ENCODE results near the gene RDH11.
"Not testable (repeated sequence)": the region's sequence is repeated elsewhere in the genome, so short reads cannot be mapped to it uniquely, and the experiment has no call there.

RDH11 gene

DNA sequence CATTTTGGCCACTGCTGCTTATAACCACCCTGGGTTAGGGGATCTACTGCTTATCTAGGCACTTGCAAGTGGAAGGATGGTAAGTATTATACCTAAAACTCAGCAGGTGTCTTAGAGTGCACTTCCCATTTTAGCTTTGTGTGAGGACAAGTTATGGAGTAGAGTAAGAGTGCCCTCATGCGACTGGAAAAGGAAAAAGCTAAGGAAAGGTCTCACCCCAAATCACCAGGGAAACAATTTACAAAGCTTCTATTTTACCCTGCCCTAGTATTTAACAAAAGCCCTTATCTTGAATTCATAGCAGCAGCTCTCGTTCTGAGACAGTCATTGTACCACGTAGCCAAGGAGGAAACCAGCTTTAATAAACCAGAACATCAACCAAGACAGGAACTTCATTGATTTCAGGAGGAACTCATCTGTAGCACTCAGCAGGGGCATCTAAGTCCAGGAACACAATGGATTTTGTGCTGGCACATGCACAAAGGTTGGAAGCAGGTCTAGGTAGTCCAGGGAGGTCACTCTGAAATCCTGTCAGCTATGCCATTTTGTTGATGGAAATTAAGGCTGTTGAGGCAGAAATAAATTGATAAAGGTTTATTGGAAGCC is 9.0 kb upstream of the RDH11 start:
- DNase-seq (ENCODE audit: low read depth in 2 of 2), result no peak

DNA sequence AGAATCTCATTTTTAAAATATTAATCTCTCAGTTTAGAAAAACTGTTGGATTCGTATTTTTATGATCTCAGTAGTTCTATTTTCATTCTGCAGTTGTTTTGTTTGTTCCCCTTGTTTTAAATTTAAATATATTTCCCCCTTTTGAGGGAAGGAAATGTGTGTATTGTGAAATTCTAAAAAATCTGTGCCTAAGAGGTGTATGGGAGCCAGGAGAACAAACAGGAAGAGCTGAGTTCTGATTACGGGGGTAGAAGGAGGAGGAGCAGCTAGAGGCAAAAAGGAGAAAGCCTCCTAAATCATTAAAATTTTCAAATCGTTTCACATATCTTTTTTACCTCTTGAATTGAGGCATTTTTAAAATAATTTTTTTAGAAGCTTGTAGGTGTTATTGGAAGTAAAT is 8.4 kb upstream of the RDH11 start:
- DNase-seq (ENCODE audit: low read depth in 2 of 2), result no peak

DNA sequence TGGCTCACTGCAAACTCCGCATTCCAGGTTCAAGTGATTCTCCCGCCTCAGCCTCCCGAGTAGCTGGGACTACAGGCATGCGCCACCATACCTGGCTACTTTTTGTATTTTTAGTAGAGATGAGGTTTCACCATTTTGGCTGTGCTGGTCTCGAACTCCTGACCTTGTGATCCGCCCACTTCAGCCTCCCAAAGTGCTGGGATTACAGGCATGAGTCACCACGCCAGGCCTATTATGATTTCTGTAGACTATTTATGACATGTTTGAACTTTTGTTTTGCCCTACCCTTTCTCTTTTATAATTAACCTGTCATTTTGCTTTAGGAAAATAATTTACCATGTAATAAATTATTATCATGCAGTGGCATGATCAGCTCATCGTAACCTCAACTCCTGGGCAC is 5.9 kb upstream of the RDH11 start, which contains the start of gene RDH12:
RDH12 (plus strand) TSS at position 395 of the 400 bp plus-strand sequence. CDS start 20,757 bp downstream, outside the sequence.
- not testable (repeated sequence) for DNase-seq (ENCODE audit: low read depth in 2 of 2)

DNA sequence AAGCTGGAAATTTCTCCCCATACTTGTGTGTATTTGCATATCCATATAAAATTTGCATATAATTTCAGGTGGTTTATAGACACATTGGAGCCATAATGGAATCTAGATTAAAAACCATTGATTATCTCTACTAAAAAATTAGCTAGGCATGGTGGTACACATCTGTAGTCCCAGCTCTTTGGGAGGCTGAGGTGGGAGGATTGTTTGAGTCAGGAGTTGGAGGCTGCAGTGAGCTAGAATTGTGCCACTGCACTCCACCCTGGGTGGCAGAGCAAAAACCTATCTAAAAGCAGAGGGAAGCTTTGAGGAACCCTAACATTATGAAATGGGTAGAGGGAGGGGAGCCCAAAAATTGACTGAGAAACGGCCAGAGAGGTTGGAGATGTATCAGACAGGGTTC is 2.6 kb upstream of the RDH11 start:
- DNase-seq (ENCODE audit: low read depth in 2 of 2), result no peak

DNA sequence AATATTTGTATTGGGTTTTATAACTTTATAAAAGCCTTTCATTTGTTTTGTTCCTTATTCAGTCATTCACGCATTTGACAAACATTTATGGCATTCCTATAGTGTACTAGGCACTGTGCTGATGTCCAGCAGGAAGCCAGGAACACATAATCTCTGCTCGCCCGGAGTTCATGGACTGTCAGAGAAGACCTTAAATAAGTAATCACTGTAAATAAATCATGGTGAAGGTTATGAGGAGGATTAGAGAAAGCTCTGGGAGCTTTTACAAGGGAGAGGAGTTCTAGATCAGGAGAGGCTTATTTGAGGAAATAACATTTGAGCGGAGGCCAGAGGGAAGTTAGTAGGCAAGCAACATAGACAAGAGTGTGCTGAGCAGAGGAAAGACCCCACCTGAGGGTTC is 1.4 kb upstream of the RDH11 start:
- no peak for DNase-seq (ENCODE audit: low read depth in 2 of 2)

DNA sequence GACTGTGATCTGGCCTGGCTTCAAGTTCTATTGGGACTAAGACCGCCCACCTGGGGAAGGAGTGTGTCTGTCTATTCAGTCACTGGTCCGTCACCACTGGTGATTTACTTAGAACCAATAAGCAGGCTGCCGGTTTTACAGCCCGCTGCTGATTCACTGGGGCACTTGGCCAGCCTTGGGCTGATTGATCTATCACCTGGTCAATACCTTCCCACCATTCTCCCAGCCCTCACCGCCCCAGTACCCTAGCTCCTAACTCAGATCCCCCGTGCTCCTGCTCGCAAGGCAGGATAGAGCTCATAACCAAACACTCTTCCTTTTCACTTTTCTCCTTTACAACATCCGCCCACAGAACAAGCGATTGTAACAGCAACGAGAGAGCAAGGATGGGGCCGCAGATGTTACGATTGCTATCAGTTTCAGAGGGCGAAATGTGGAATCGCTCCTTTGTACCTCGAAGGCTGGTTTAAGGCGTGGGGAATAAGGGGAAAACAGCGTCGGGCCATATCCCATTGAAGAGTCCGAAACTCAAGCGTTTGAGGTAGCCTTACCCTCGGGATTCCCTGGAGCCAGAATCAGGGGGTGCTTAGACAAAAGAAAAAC is 672 bp downstream of the RDH11 start:
- peak; percentile 24 to 45 for DNase-seq (ENCODE audit: low read depth in 2 of 2)

DNA sequence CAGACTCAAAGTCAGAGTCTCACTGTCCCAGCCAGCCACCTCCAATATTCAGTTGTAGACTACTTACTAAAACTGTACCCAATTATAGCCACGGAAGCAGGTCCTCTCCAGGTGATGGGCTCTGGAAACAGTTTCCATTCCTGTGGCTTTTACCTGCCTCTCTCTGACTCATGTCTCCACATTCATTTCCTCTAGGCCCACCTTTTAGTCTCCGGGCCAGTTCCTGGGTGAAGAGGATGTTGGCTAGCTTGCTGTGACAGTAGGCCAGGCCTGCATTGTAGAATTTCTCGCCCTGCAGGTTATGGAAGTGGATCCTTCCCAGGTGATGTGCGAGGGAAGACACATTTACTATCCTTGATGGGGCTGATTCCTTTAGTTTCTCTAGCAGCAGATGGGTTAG is 5.6 kb downstream of the RDH11 start:
- no peak for DNase-seq (ENCODE audit: low read depth in 2 of 2)

DNA sequence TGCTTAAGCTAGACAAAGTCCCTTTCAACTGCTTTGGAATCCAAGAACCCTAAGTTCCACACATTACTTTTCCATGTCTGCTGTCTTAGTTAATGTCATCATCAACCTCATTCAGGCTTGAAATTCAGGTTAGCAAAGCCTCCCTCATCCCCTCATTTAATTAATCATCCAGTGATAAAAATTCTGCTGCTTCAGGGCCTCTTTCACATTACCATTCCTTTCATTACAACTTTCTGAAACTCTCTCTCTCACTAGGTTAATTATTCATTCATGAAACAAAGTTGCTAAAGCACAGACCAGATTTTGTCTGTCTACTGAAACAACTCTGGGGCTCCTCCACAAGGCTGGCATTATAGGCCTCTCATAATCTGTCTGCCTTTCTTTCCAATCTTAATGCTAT is 11.7 kb downstream of the RDH11 start:
- DNase-seq (ENCODE audit: low read depth in 2 of 2), result no peak

DNA sequence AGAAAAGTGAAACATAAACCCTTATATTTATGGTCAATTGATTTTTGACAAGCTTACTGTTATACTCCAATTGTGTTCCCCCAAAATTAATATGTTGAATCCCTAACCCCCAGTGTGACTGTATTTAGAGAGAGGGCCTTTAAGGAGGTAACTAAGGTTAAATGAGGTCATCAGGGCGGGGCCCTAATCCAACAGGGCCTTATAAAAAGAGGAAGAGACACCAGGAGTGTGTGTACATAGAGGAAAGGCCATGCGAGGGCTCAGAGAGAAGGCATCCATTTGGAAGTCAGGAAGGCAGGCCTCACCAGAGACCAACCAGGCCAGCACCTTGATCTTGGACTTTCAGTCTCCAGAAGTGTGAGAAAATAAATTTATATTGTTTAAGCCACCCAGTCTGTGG is 14.6 kb downstream of the RDH11 start:
- no peak for DNase-seq (ENCODE audit: low read depth in 2 of 2)

DNA sequence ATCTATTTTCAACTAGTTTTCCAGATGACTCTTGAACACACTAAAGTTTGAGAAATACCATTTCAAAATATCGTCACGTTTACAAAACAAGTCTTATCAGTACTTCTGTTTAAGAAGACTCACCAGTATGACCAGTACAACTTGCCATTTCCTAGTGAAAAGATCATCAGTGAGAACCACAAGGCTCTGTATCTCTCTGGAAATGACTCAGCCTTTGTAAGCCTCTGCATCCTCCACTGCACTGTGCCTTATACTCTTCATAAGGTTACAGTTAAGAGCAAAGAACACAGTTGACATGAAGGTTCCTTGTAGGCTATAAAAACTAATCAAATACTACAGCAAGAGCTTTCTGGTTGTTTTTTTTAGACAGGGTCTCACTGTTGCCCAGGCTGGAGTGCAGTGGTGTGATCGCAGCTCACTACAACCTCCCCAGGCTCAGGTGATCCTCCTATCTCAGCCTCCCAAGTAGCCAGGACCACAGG is 15.4 kb downstream of the RDH11 start:
- DNase-seq (ENCODE audit: low read depth in 2 of 2), result no peak

DNA sequence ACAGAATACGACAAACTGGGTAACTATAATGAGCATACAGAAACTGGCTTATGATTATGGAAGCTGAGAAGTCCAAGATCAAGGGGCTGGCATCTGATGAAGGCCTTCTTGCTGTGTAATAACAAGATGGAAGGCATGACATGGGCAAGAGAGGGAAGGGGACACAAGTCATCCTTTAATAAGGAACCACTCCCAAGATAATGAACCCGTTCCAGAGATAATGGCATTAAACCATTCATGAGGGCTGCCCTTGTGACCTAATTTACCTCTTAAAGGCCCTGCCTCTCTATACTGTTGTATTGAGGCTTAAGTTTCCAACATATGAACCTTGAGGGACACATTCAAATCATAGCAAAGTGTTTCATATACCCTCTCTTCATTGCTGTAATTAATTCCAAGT is 16.6 kb downstream of the RDH11 start:
- DNase-seq (ENCODE audit: low read depth in 2 of 2), result no peak

DNA sequence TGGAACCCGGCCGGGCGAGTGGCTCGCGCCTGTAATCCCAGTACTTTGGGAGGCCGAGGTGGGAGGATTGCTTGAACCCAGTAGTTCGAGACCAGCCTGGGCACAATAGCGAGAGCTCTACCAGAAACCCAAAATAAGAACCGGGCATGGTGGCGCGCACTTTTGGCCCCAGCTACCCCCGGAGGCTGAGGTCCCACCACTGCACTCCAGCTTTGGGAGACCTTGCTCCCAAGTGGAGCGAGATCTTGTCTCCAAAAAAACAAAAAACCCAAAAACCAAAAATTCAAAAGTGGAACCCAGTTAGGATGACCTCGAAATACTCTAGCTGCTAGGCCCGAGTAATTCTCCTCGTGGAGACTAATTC is 20.4 kb downstream of the RDH11 start:
- DNase-seq (ENCODE audit: low read depth in 2 of 2), result no peak

DNA sequence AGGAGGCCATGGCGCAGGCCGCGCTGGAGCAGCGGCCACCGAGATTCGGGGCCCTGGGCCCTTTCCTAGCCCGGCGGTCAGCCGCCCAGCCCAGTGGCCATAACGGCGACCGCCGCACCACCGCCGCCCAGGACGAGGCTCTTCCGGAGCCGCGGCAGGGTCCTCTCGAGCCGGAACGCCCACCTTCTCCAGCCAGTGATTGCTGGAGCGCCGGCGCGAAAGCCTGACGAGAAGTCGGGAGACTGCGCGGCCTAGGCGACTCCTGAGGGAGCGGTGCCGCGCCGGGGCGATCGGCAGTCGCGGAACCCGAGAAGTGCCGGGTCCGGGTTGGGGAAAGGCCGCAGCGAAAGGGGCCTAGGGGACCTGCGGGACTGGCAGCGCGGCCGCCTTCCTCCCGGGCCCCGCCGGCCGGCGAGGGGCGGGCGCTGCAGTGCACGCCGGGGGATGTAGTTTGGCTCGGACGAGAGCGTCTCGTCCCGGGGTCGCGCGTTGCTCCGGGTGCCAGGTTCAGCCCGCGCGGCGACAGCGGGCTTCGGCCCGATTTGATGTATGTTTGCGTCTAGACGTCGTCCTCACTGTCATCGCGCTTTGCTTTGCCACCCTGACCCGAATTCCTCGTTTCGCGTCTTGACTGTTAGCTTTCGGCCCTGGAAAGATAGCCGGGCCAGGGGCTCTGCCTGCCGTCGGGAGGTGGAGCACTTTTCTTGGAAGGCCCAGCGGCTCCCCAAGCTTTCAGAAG is 20.9 kb downstream of the RDH11 start, which contains the start of gene VTI1B:
VTI1B (minus strand) TSS at position 153 of the 739 bp plus-strand sequence; CDS start at position 10, 143 bp downstream.
- DNase-seq (ENCODE audit: low read depth in 2 of 2), result peak; percentile 53 to 59

DNA sequence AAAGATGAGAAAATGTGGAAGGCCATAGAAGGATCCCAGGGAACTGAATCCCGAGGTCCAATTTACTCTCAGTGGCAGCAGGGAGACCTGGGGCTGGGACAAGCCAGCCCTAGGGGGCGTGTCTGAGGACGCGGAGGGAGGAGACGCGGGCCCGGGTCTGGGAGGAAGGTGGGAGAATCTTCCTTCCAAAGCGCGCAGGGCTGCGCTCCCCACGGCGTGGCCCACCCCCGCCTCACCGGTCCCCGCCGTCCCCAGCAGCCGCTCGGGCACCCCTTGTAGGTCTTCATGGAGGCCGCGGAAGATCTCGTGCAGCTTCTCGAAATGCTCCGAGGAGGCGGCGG is 21.5 kb downstream of the RDH11 start:
- peak; percentile 4 to 30 for DNase-seq (ENCODE audit: low read depth in 2 of 2)

DNA sequence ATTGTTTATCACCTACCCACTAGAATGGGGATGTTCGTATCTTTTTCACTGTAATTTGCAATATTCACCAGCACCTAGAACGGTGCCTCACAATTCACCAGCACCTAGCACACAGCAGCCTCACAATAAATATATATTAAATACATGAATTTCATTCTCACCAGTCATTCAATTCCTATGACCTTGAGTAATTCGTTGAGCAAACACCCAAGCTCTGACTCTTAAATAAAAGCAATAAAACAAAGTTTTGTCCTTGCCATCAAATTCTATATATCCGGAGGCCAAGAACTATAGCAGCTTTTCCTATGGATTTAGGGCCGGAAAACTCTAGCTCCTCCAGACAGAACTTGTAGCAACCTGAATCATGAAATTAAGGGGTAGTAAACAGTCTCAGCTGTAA is 22.1 kb downstream of the RDH11 start:
- DNase-seq (ENCODE audit: low read depth in 2 of 2), result no peak

DNA sequence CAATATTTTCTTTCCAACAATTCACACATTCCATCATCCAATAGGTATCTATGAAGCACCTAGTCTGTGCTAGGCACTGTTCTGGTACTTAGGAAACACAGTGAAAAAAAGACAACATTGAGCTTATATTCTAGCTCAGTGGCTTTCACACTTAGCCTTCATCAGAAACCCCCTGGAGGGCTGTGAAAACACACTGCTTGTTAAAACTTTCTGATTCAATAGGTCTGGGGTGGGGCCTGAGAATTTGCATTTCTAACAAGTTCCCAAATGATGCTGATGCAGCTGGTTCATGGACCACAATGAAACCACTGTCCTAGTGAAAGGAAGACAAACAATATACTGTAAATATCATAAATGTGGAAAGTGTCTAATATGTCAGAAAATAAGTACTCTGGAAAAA is 27.0 kb downstream of the RDH11 start:
- peak in 1 of 2 donors; percentile 3 for DNase-seq (ENCODE audit: low read depth in 2 of 2)

DNA sequence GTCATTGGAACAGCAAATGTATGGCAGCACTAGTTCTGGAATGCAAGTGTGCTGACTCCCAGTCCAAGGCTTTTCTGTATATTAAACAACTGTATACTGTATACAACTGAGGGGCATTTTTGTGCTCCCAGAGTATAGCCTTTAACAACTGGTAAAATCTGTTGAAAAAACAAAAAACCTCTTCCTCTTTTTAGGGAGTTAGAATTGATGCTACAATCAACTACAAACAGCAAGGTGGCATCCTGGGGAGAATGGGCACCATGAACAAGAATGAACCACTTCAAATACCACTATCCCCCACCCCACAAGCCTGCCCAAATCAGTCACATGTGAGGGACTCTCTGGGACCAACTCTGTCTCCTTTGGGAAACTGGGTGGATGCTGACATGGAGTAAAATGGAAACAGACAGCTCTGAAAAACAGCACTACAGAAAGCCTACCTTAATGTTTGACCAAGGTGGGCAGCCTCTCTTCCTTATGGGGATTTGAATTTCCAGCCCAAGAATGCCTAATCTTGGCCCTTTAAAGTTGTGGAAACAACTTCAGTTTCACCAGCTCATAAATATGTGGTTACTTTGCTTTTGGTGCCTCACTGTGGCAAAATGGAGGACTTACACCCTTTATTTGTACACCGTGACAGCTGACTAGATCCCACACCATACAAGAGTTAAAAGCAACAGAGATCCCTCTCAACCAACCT is 28.7 kb downstream of the RDH11 start:
- DNase-seq (ENCODE audit: low read depth in 2 of 2), result no peak

DNA sequence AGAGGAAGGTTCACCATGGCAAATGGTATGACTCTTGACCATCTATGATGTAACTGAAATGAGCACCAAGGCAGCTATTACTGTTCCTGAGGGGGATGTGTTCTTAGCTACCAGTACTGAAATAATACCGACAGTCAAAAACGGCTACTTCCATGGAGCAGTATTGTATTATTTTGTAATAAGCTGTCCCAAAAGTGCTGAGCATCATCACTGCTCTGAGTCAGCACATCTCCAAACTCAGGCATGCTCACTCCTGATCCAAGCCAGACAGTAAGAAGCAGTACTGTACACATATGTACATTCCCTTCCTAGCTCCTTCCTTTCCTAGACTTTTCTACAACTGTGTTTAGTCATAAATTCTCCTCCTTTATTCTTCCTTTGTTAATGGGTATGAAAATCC is 29.7 kb downstream of the RDH11 start:
- no peak for DNase-seq (ENCODE audit: low read depth in 2 of 2)

DNA sequence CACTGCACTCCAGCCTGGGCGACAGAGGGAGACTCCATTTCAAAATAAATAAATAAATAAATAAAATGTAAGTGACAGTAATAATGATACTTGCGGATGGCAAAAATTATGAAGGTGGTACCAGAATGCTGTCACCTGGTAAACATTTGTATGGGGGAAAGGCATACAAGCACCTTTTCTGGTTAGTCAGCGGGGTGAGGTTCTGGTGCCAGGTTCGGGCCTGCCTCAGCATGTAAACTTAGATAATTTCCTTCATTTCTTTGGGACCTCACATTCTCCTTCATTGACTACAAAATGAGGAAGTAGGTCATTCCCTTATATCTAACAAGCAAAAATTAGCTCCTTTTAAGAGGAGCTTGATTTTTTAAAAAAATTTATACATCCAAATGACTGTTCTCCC is 31.9 kb downstream of the RDH11 start:
- DNase-seq (ENCODE audit: low read depth in 2 of 2), result no peak

DNA sequence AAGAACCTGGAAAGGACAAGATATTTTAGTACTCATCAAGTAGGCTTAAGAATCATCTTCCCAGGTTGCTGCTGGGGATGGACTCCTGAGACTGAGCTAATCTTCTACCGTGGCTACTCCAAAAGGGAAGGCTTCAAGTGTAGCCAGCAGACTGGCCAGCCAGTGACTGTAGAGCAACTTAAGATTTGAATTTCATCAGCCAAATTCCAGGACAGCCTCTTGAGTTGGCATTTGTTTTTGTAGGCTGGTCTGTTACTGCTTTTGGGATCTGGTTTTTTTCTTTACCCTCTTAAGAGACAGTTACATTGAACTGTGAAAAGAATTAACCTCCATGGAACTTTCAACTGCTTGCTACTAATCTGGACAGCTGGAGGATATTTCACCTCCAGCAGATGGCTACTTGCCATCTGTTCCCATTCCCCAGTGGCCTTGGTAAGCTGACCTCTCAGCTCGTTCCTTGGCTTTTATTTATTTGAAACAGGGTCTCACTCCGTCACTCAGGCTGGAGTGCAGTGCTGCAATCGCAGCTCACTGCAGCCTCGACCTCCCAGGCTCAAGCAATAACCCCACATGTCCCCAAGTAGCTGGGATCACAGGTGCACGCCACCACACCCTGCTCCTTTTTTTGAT is 41.8 kb downstream of the RDH11 start:
- no peak for DNase-seq (ENCODE audit: low read depth in 2 of 2)

DNA sequence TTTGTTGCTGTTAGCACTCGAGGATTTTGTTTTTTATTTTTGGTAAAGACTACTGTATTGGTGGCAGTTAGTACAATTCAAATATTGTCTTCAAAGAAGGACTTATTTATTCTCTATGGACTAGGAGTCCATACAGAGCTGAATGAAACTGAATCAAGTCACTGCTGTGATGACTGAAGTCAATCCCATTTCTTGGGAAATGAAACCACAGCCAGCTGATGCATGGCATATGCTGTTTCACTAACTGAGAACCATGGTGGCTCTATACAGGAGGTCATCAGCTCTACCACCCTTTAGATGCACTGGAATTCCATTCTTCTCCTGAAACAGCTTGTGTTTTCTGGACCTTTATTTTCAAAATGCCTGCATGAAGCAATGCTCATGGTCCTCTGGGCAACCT is 43.4 kb downstream of the RDH11 start:
- DNase-seq (ENCODE audit: low read depth in 2 of 2), result no peak

DNA sequence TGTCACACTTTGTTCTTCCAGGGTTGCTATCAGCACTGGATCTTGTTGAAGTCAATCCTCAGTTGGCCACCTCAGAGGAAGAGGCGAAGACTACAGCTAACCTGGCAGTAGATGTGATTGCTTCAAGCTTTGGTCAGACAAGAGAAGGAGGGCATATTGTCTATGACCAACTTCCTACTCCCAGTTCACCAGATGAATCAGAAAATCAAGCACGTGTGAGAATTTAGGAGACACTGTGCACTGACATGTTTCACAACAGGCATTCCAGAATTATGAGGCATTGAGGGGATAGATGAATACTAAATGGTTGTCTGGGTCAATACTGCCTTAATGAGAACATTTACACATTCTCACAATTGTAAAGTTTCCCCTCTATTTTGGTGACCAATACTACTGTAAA is 44.9 kb downstream of the RDH11 start:
- no peak for DNase-seq (ENCODE audit: low read depth in 2 of 2)
